SK-N-SH treated with all-trans-retinoic acid at 6 μM for 48 hours (cell line): ENCODE data around the gene DNAH8.

Experiments
- ATAC-seq: fragments of 200-7000 bp; cut with Tn5 transposase; 3 replicates; pipeline ENCODE4 v1.9.1; 2020; ENCODE audit warnings: mild to moderate bottlenecking, moderate library complexity
- ARNTL ChIP-seq: fragments of 450-650 bp; formaldehyde crosslinking; IDR thresholded peaks from 2 replicates; pipeline ENCODE4 v1.5.0; 2020; ENCODE audit warnings: low read depth, mild to moderate bottlenecking, moderate library complexity, borderline replicate concordance
- BACH2 ChIP-seq: fragments of 250-450 bp; sonication (Bioruptor Pico); IDR thresholded peaks from 2 replicates; pipeline ENCODE4 v1.9.0; 2021; ENCODE audit warnings: mild to moderate bottlenecking, borderline replicate concordance
- CREB5 ChIP-seq: fragments of 250-450 bp; sonication (Bioruptor Pico); IDR thresholded peaks from 2 replicates; pipeline ENCODE4 v1.5.1; 2020; ENCODE audit warnings: low read depth, mild to moderate bottlenecking, moderate library complexity
- CSRNP3 ChIP-seq: fragments of 250-450 bp; sonication (Bioruptor Pico); IDR thresholded peaks from 2 replicates; pipeline ENCODE4 v1.5.1; 2021; ENCODE audit warnings: mild to moderate bottlenecking, moderate library complexity
- GLIS3 ChIP-seq: fragments of 250-450 bp; sonication (Bioruptor Pico); IDR thresholded peaks from 2 replicates; pipeline ENCODE4 v1.5.0; 2020; ENCODE audit warnings: mild to moderate bottlenecking, moderate library complexity
- ISL1 ChIP-seq: fragments of 250-450 bp; sonication (Bioruptor Pico); IDR thresholded peaks from 2 replicates; pipeline ENCODE4 v2.1.2; 2022; ENCODE audit warnings: mild to moderate bottlenecking, moderate library complexity
- OSR1 ChIP-seq: fragments of 250-450 bp; sonication (Bioruptor Pico); IDR thresholded peaks from 2 replicates; pipeline ENCODE4 v1.8.0; 2022; ENCODE audit warnings: moderate library complexity, mild to moderate bottlenecking, inconsistent platforms
- PATZ1 ChIP-seq: fragments of 250-450 bp; sonication (Bioruptor Pico); IDR thresholded peaks from 2 replicates; pipeline ENCODE4 v1.8.0; 2020; ENCODE audit warnings: mild to moderate bottlenecking, moderate library complexity, borderline replicate concordance
- POU6F1 ChIP-seq: fragments of 250-450 bp; sonication (Bioruptor Pico); IDR thresholded peaks from 2 replicates; pipeline ENCODE4 v1.8.0; 2021; ENCODE audit warnings: low read depth, mild to moderate bottlenecking, moderate library complexity, borderline replicate concordance
- PPARA ChIP-seq: fragments of 250-450 bp; sonication (Bioruptor Pico); IDR thresholded peaks from 2 replicates; pipeline ENCODE4 v1.5.0; 2020; ENCODE audit warnings: mild to moderate bottlenecking, borderline replicate concordance
- SNAI2 ChIP-seq: fragments of 250-450 bp; sonication (Bioruptor Pico); IDR thresholded peaks from 2 replicates; pipeline ENCODE4 v1.5.0; 2020; ENCODE audit warnings: mild to moderate bottlenecking, moderate library complexity
- TCF4 ChIP-seq: fragments of 250-450 bp; sonication (Bioruptor Pico); IDR thresholded peaks from 2 replicates; pipeline ENCODE4 v1.8.0; 2021; ENCODE audit warnings: mild to moderate bottlenecking, moderate library complexity, borderline replicate concordance
- TOX ChIP-seq: fragments of 250-450 bp; sonication (Bioruptor Pico); IDR thresholded peaks from 2 replicates; pipeline ENCODE4 v1.8.0; 2021; ENCODE audit warnings: mild to moderate bottlenecking, moderate library complexity, borderline replicate concordance
- TSHZ2 ChIP-seq: fragments of 250-450 bp; sonication (Bioruptor Pico); IDR thresholded peaks from 2 replicates; pipeline ENCODE4 v1.5.0; 2020; ENCODE audit warnings: mild to moderate bottlenecking, moderate library complexity
- ZC3H10 ChIP-seq: fragments of 250-450 bp; sonication (Bioruptor Pico); IDR thresholded peaks from 2 replicates; pipeline ENCODE4 v1.5.1; 2021; ENCODE audit warnings: mild to moderate bottlenecking, moderate library complexity
- ZFP30 ChIP-seq: fragments of 450-650 bp; formaldehyde crosslinking; IDR thresholded peaks from 2 replicates; pipeline ENCODE4 v1.5.0; 2022; ENCODE audit warnings: mild to moderate bottlenecking, moderate library complexity
- ZNF70 ChIP-seq: fragments of 450-650 bp; formaldehyde crosslinking; IDR thresholded peaks from 2 replicates; pipeline ENCODE4 v1.5.0; 2020; ENCODE audit warnings: mild to moderate bottlenecking, moderate library complexity
- ZNF8 ChIP-seq: fragments of 450-650 bp; formaldehyde crosslinking; IDR thresholded peaks from 2 replicates; pipeline ENCODE4 v1.5.0; 2020; ENCODE audit warnings: mild to moderate bottlenecking, moderate library complexity

Gene DNAH8

GRCh38 chr6:38784506-38785235 is 69.6 kb downstream of the DNAH8 start:
- TF ChIP-seq ISL1 (CRISPR knock-in tag) (no peak), OSR1 (CRISPR knock-in tag) (no peak)
- ATAC-seq, result no peak

GRCh38 chr6:38786486-38786885 is 71.4 kb downstream of the DNAH8 start:
- TF ChIP-seq TSHZ2 (no peak), ZNF8 (CRISPR knock-in tag) (no peak), PATZ1 (CRISPR knock-in tag) (no peak), ZNF70 (CRISPR knock-in tag) (no peak), POU6F1 (CRISPR knock-in tag) (no peak), TOX (CRISPR knock-in tag) (no peak), ZFP30 (CRISPR knock-in tag) (no peak), TCF4 (CRISPR knock-in tag) (no peak), CREB5 (CRISPR knock-in tag) (no peak), PPARA (no peak), BACH2 (no peak), ZC3H10 (CRISPR knock-in tag) (no peak), GLIS3 (CRISPR knock-in tag) (no peak), SNAI2 (CRISPR knock-in tag) (no peak)
- TF ChIP-seq, all 23 proteins: peak for 0
- ATAC-seq, result no peak

GRCh38 chr6:38789256-38789655 is 74.1 kb downstream of the DNAH8 start:
- TF ChIP-seq ZFP30 (CRISPR knock-in tag) (no peak), GLIS3 (CRISPR knock-in tag) (no peak), TOX (CRISPR knock-in tag) (no peak)
- ATAC-seq, result no peak

- no peak for ATAC-seq
- TF ChIP-seq CSRNP3 (CRISPR knock-in tag), result no peak
- TF ChIP-seq CREB5 (CRISPR knock-in tag), result no peak
- no peak for TF ChIP-seq ARNTL (CRISPR knock-in tag)
- TF ChIP-seq POU6F1 (CRISPR knock-in tag), result no peak
- no peak for TF ChIP-seq PATZ1 (CRISPR knock-in tag)
- TF ChIP-seq ZFP30 (CRISPR knock-in tag), result no peak
Observed at GRCh38 chr6:38792356-38792755, 77.2 kb downstream of the DNAH8 start.
